Measurements from ENCODE around the gene ENTPD6.

ENTPD6 gene

DNA sequence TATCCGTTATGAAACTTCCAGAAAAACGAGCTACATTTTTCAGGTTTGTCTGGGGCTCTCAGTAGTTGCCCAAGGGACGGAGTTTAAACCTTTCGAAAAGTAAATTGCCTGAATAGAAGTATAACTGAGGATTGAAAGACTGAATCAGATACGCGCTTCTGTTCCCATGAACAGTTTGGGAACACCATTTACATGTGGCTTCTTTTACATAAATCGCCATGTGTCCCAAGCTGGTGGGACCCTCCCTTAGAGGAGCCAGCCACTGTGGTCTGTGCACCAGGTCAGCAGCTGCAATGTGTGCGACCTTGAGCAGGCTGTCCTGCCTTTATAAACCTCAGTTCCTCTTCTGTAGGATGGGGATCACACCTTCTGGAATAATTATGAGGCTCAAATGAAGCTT, 11.0 kb downstream of the ENTPD6 start:
- no peak for ATAC-seq
- TF ChIP-seq, protein P1, sequence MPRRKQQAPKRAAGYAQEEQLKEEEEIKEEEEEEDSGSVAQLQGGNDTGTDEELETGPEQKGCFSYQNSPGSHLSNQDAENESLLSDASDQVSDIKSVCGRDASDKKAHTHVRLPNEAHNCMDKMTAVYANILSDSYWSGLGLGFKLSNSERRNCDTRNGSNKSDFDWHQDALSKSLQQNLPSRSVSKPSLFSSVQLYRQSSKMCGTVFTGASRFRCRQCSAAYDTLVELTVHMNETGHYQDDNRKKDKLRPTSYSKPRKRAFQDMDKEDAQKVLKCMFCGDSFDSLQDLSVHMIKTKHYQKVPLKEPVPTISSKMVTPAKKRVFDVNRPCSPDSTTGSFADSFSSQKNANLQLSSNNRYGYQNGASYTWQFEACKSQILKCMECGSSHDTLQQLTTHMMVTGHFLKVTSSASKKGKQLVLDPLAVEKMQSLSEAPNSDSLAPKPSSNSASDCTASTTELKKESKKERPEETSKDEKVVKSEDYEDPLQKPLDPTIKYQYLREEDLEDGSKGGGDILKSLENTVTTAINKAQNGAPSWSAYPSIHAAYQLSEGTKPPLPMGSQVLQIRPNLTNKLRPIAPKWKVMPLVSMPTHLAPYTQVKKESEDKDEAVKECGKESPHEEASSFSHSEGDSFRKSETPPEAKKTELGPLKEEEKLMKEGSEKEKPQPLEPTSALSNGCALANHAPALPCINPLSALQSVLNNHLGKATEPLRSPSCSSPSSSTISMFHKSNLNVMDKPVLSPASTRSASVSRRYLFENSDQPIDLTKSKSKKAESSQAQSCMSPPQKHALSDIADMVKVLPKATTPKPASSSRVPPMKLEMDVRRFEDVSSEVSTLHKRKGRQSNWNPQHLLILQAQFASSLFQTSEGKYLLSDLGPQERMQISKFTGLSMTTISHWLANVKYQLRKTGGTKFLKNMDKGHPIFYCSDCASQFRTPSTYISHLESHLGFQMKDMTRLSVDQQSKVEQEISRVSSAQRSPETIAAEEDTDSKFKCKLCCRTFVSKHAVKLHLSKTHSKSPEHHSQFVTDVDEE (CRISPR knock-in tag; IDR thresholded peaks at IDR 0.05) = no peak
- TF ChIP-seq ISL1 (CRISPR knock-in tag; IDR thresholded peaks at IDR 0.05) = no peak
- TF ChIP-seq BACH2 (CRISPR knock-in tag; IDR thresholded peaks at IDR 0.05; ENCODE audit: borderline replicate concordance) = no peak
- no peak for TF ChIP-seq GLIS3 (CRISPR knock-in tag; IDR thresholded peaks at IDR 0.05)
- TF ChIP-seq CSDC2 (CRISPR knock-in tag; IDR thresholded peaks at IDR 0.05) = no peak
- TF ChIP-seq ZNF70 (CRISPR knock-in tag; IDR thresholded peaks at IDR 0.05) = no peak
- TF ChIP-seq ZFP3 (CRISPR knock-in tag; IDR thresholded peaks at IDR 0.05) = no peak
- TF ChIP-seq PATZ1 (CRISPR knock-in tag; IDR thresholded peaks at IDR 0.05; ENCODE audit: borderline replicate concordance) = no peak
- no peak for TF ChIP-seq ARNTL (CRISPR knock-in tag; IDR thresholded peaks at IDR 0.05; ENCODE audit: borderline replicate concordance, low read depth)
- TF ChIP-seq TCF4 (CRISPR knock-in tag; IDR thresholded peaks at IDR 0.05; ENCODE audit: borderline replicate concordance) = no peak
- TF ChIP-seq RARB (CRISPR knock-in tag; IDR thresholded peaks at IDR 0.05) = no peak
- TF ChIP-seq ZNF8 (CRISPR knock-in tag; IDR thresholded peaks at IDR 0.05) = no peak
- TF ChIP-seq, protein P2, sequence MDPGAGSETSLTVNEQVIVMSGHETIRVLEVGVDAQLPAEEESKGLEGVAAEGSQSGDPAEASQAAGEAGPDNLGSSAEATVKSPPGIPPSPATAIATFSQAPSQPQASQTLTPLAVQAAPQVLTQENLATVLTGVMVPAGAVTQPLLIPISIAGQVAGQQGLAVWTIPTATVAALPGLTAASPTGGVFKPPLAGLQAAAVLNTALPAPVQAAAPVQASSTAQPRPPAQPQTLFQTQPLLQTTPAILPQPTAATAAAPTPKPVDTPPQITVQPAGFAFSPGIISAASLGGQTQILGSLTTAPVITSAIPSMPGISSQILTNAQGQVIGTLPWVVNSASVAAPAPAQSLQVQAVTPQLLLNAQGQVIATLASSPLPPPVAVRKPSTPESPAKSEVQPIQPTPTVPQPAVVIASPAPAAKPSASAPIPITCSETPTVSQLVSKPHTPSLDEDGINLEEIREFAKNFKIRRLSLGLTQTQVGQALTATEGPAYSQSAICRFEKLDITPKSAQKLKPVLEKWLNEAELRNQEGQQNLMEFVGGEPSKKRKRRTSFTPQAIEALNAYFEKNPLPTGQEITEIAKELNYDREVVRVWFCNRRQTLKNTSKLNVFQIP (CRISPR knock-in tag; IDR thresholded peaks at IDR 0.05; ENCODE audit: borderline replicate concordance, low read depth) = no peak

- ATAC-seq = no peak
- TF ChIP-seq OSR1 (CRISPR knock-in tag; IDR thresholded peaks at IDR 0.05) (no peak), ISL1 (CRISPR knock-in tag; IDR thresholded peaks at IDR 0.05) (no peak), CREB5 (CRISPR knock-in tag; IDR thresholded peaks at IDR 0.05; ENCODE audit: low read depth) (no peak), BACH2 (CRISPR knock-in tag; IDR thresholded peaks at IDR 0.05; ENCODE audit: borderline replicate concordance) (no peak)
These were observed 11.8 kb downstream of the ENTPD6 start for GRCh38 chr20:25207149-25207959.

- TF ChIP-seq TCF4 (CRISPR knock-in tag; IDR thresholded peaks at IDR 0.05; ENCODE audit: borderline replicate concordance) = no peak
- TF ChIP-seq PPARA (CRISPR knock-in tag; IDR thresholded peaks at IDR 0.05; ENCODE audit: borderline replicate concordance) = no peak
- TF ChIP-seq, protein P2 (CRISPR knock-in tag; IDR thresholded peaks at IDR 0.05; ENCODE audit: borderline replicate concordance, low read depth) = no peak
- no peak for ATAC-seq
These were observed 12.5 kb downstream of the ENTPD6 start for GRCh38 chr20:25207960-25208534.

- no peak for ATAC-seq
- TF ChIP-seq ZNF8 (CRISPR knock-in tag; IDR thresholded peaks at IDR 0.05) (no peak), ISL1 (CRISPR knock-in tag; IDR thresholded peaks at IDR 0.05) (no peak), ARNTL (CRISPR knock-in tag; IDR thresholded peaks at IDR 0.05; ENCODE audit: borderline replicate concordance, low read depth) (no peak), PATZ1 (CRISPR knock-in tag; IDR thresholded peaks at IDR 0.05; ENCODE audit: borderline replicate concordance) (no peak), TOX (CRISPR knock-in tag; IDR thresholded peaks at IDR 0.05; ENCODE audit: borderline replicate concordance) (no peak)
These were observed 13.9 kb downstream of the ENTPD6 start for GRCh38 chr20:25209400-25209799.
